Skeletal muscle cell (primary cell): ENCODE results near the gene CIPC.

Experiments used
- DNase-seq: peaks from one replicate; pipeline ENCODE4 v3.0.0-alpha.2; 2010; ENCODE audit warnings: low read depth
- H3K4me3 ChIP-seq: 2 replicates; pipeline ENCODE4 v1.5.1; 2011; ENCODE audit warnings: low read depth, mild to moderate bottlenecking, control low read depth, low read length, moderate library complexity

CIPC gene

GRCh38 chr14:77067632-77068516 is 30.2 kb upstream of the CIPC start:
- H3K4me3 ChIP-seq: no peak overlapping the region
- no peak for DNase-seq

- no peak for DNase-seq
- no peak overlapping the region for H3K4me3 ChIP-seq
Measured at GRCh38 chr14:77068517-77069200, 29.4 kb upstream of the CIPC start.

- no peak overlapping the region for H3K4me3 ChIP-seq
- DNase-seq: no peak
Measured at GRCh38 chr14:77069551-77069950, 28.5 kb upstream of the CIPC start.

- DNase-seq: no peak
- H3K4me3 ChIP-seq: no peak overlapping the region
Measured at GRCh38 chr14:77071938-77072388, 26.1 kb upstream of the CIPC start.

- H3K4me3 ChIP-seq: no peak overlapping the region
- no peak for DNase-seq
Measured at GRCh38 chr14:77074969-77075368, 23.1 kb upstream of the CIPC start.

- no peak overlapping the region for H3K4me3 ChIP-seq
- no peak for DNase-seq
Measured at GRCh38 chr14:77076113-77076631, 21.9 kb upstream of the CIPC start.

- no peak overlapping the region for H3K4me3 ChIP-seq
- no peak for DNase-seq
Measured at GRCh38 chr14:77077040-77077439, 21.0 kb upstream of the CIPC start.

- no peak overlapping the region for H3K4me3 ChIP-seq
- no peak for DNase-seq
Measured at GRCh38 chr14:77082356-77082755, 15.7 kb upstream of the CIPC start.

GRCh38 chr14:77083082-77083481 is 15.0 kb upstream of the CIPC start:
- no peak for DNase-seq

GRCh38 chr14:77084985-77085384 is 13.1 kb upstream of the CIPC start:
- no peak overlapping the region for H3K4me3 ChIP-seq
- DNase-seq: no peak

More at GRCh38 chr14:77083082-77083481, 15.0 kb upstream of the CIPC start:
- no peak overlapping the region for H3K4me3 ChIP-seq

GRCh38 chr14:77085538-77085937 is 12.5 kb upstream of the CIPC start:
- DNase-seq: no peak
- H3K4me3 ChIP-seq: no peak overlapping the region

- H3K4me3 ChIP-seq: no peak overlapping the region
- no peak for DNase-seq
Measured at GRCh38 chr14:77086017-77086727, 11.9 kb upstream of the CIPC start.

- DNase-seq: no peak
- H3K4me3 ChIP-seq: no peak overlapping the region
Measured at GRCh38 chr14:77086951-77087350, 11.1 kb upstream of the CIPC start.

- no peak overlapping the region for H3K4me3 ChIP-seq
- DNase-seq: no peak
Measured at GRCh38 chr14:77087631-77088030, 10.4 kb upstream of the CIPC start.

GRCh38 chr14:77088219-77088618 is 9.8 kb upstream of the CIPC start:
- no peak overlapping the region for H3K4me3 ChIP-seq
- no peak for DNase-seq

GRCh38 chr14:77088645-77089044 is 9.4 kb upstream of the CIPC start:
- H3K4me3 ChIP-seq: no peak overlapping the region
- DNase-seq: no peak

GRCh38 chr14:77091518-77091917 is 6.5 kb upstream of the CIPC start:
- no peak for DNase-seq
- no peak overlapping the region for H3K4me3 ChIP-seq

- H3K4me3 ChIP-seq: no peak overlapping the region
- no peak for DNase-seq
Measured at GRCh38 chr14:77092676-77093075, 5.4 kb upstream of the CIPC start.

- no peak overlapping the region for H3K4me3 ChIP-seq
- DNase-seq: peak; percentile 41
Measured at GRCh38 chr14:77094672-77095284, 3.3 kb upstream of the CIPC start.
